Kidney glomerular epithelial cell (primary cell): Measurements from ENCODE around the gene PKP3.

Experiments used
- DNase-seq: peaks from one replicate; lab custom pipeline; 2025; lab: John Stamatoyannopoulos, UW

PKP3 gene

GRCh38 chr11:446891-447290 lies 52.9 kb downstream of the PKP3 start:
- no peak for DNase-seq

GRCh38 chr11:447923-448731 lies 54.1 kb downstream of the PKP3 start:
- DNase-seq, result peak; percentile 71

GRCh38 chr11:449889-450808 lies 56.1 kb downstream of the PKP3 start, which contains the start of gene PTDSS2:
Gene PTDSS2, plus strand, starts transcription at chr11:450279. Its CDS starts 177 bp downstream, at chr11:450456.
- peak; percentile 90 for DNase-seq

- peak; percentile 58 for DNase-seq
Measured at GRCh38 chr11:450809-451451, 56.9 kb downstream of the PKP3 start.

GRCh38 chr11:451738-452137 lies 57.7 kb downstream of the PKP3 start:
- no peak for DNase-seq

GRCh38 chr11:452203-452744 lies 58.3 kb downstream of the PKP3 start:
- DNase-seq, result no peak

GRCh38 chr11:452916-453527 lies 59.0 kb downstream of the PKP3 start:
- no peak for DNase-seq

GRCh38 chr11:453564-453963 lies 59.6 kb downstream of the PKP3 start:
- no peak for DNase-seq

GRCh38 chr11:454043-454442 lies 60.0 kb downstream of the PKP3 start:
- DNase-seq, result no peak
